Liver (tissue), 9 donors: ENCODE results near the gene NDUFB11. TPM values are rescaled to one million over a fixed set of nuclear protein-coding genes. Genes with fewer than 3 reads are reported as not detected.

Source experiments
- DNase-seq: peaks from one replicate; pipeline ENCODE4 v3.0.0-alpha.2; 2017; ENCODE audit warnings: low spot score
- H3K27ac ChIP-seq, 2 donors: one replicate each; pipeline ENCODE4 v1.7.0; 2013; ENCODE audit warnings: inconsistent platforms in 2 of 2, low read length in 2 of 2, control low read depth in 1 of 2, low read depth in 1 of 2, mild to moderate bottlenecking in 1 of 2
- H3K27me3 ChIP-seq, 4 donors: one replicate each; pipeline versions ENCODE4 v1.6.1 to v1.7.0; 2013; ENCODE audit warnings: low read length in 3 of 4, inconsistent platforms in 1 of 4, mild to moderate bottlenecking in 1 of 4, moderate library complexity in 1 of 4; ENCODE audit not compliant: control insufficient read depth in 4 of 4, insufficient read depth in 4 of 4
- H3K36me3 ChIP-seq, 4 donors: one replicate each; pipeline versions ENCODE4 v1.6.1 to v1.7.0; 2013; ENCODE audit warnings: low read length in 3 of 4, mild to moderate bottlenecking in 3 of 4, low read depth in 1 of 4, moderate library complexity in 1 of 4; ENCODE audit not compliant: control insufficient read depth in 4 of 4, insufficient read depth in 3 of 4
- H3K4me1 ChIP-seq, 4 donors: one replicate each; pipeline versions ENCODE4 v1.6.1 to v1.7.0; 2013; ENCODE audit warnings: low read length in 3 of 4, mild to moderate bottlenecking in 3 of 4, moderate library complexity in 1 of 4; ENCODE audit not compliant: control insufficient read depth in 4 of 4, insufficient read depth in 4 of 4
- H3K4me3 ChIP-seq, 3 donors: one replicate each; pipeline versions ENCODE4 v1.6.1 to v1.7.0; 2013; ENCODE audit warnings: low read length in 3 of 3, control low read depth in 1 of 3, low read depth in 1 of 3, mild to moderate bottlenecking in 1 of 3
- H3K9ac ChIP-seq, 2 donors: one replicate each; pipeline ENCODE4 v1.7.0; 2013; ENCODE audit warnings: low read length in 2 of 2, mild to moderate bottlenecking in 2 of 2, moderate library complexity in 2 of 2, control low read depth in 1 of 2, low read depth in 1 of 2
- H3K9me3 ChIP-seq, 4 donors: one replicate each; pipeline versions ENCODE4 v1.6.1 to v1.7.0; 2013; ENCODE audit warnings: low read length in 3 of 4; ENCODE audit not compliant: control insufficient read depth in 4 of 4
- EGR1 ChIP-seq, 2 donors: IDR thresholded peaks; 2 replicates each; pipeline ENCODE4 v1.6.1; 2016 to 2018; ENCODE audit warnings: antibody characterized with exemption in 2 of 2, low read depth in 2 of 2
- FOXA1 ChIP-seq: IDR thresholded peaks from 2 replicates; pipeline ENCODE4 v1.6.1; 2016; ENCODE audit warnings: antibody characterized with exemption
- FOXA2 ChIP-seq: IDR thresholded peaks from 2 replicates; pipeline ENCODE4 v1.6.1; 2016; ENCODE audit warnings: antibody characterized with exemption
- HNF4G ChIP-seq: IDR thresholded peaks from 2 replicates; pipeline ENCODE4 v1.6.1; 2016; ENCODE audit warnings: antibody characterized with exemption
- RAD21 ChIP-seq, 2 donors: IDR thresholded peaks; 2 replicates each; pipeline ENCODE4 v1.6.1; 2016; ENCODE audit warnings: antibody characterized with exemption in 2 of 2, mild to moderate bottlenecking in 2 of 2
- RXRA ChIP-seq, 2 donors: IDR thresholded peaks; 2 replicates each; pipeline ENCODE4 v1.6.1; 2017 to 2018; ENCODE audit warnings: antibody characterized with exemption in 2 of 2, mild to moderate bottlenecking in 1 of 2
- SP1 ChIP-seq: IDR thresholded peaks from 2 replicates; pipeline ENCODE4 v1.6.1; 2018; ENCODE audit warnings: antibody characterized with exemption, mild to moderate bottlenecking
- YY1 ChIP-seq: IDR thresholded peaks from 2 replicates; pipeline ENCODE4 v1.6.1; 2016; ENCODE audit warnings: antibody characterized with exemption, mild to moderate bottlenecking
- WGBS: extraction: QIAGEN DNeasy Blood & Tissue Kit; methylation state at CpG from one replicate; pipeline ENCODE4 v1.1.7; 2013; 5-methylcytosine and 5-hydroxymethylcytosine counted together
- polyA plus RNA-seq, 2 donors: library from polyadenylated mRNA; stranded (reverse) in 1 of 2; unstranded in 1 of 2; fragments of 200-250 nt in 1 of 2; fragments of >200 nt in 1 of 2; fragmentation: Nextera tagmentation in 1 of 2; extraction: Ambion mirVana in 1 of 2; gene quantifications; one replicate each; pipeline versions ENCODE4 v1.2.1 to v1.2.3, GENCODE V29; 2013 to 2015
- total RNA-seq, 2 donors: library from RNA; depleted of rRNA; stranded (reverse); fragments of >200 nt; gene quantifications; one replicate each; pipeline ENCODE4 v1.2.3, GENCODE V29; 2014
- TF ChIP-seq, protein P1 (sequence below): fragments of 150-350 bp; IDR thresholded peaks from 2 replicates; pipeline ENCODE4 v1.5.1; 2017; ENCODE audit warnings: improper control_type of control experiment, low read depth, low read length; ENCODE audit not compliant: missing input control
- TF ChIP-seq, protein P2 (sequence below): IDR thresholded peaks from 2 replicates; pipeline ENCODE4 v1.6.1; 2016; ENCODE audit warnings: antibody characterized with exemption
- TF ChIP-seq, protein P3 (sequence below): IDR thresholded peaks from 2 replicates; pipeline ENCODE4 v1.6.1; 2016; ENCODE audit warnings: antibody characterized with exemption
- TF ChIP-seq, protein P4 (sequence below): IDR thresholded peaks from 2 replicates; pipeline ENCODE4 v1.6.1; 2016; ENCODE audit warnings: antibody characterized with exemption, mild to moderate bottlenecking
- TF ChIP-seq, protein P5 (sequence below): IDR thresholded peaks from 2 replicates; pipeline ENCODE4 v1.6.1; 2016; ENCODE audit warnings: antibody characterized with exemption
- donor health status: healthy.
- donor health status: healthy.
- donor health status: healthy.
- donor health status: healthy.
- donor health status: healthy.

NDUFB11 gene
- total and polyA plus RNA-seq, 4 donors, result 23.6 to 127 (median 66.5) TPM

DNA sequence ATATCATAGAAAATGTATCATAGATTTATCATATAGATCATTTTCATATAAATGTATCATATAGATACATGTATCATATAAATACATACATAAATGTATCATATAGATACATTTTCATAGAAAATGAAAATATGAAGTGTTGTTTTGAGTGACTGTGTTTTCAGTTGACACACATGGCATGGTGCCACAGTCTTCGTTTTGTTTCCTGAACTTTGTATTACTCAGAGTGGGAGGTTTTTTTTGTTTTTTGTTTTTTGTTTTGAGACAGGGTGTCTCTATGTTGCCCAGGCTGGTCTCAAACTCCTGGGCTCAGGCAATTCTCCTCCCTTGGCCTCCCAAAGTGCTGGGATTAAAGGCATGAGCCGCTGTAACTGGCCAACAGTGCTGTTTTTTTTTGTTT, 4.4 kb upstream of the NDUFB11 start:
- no peaks in the 10 kb centered on the region for H3K27me3 ChIP-seq
- no peak for TF ChIP-seq SP1
- H3K27ac ChIP-seq, result no peak overlapping the region
- H3K4me1 ChIP-seq, result peaks cover 7 to 23% (median 17%) of the 10 kb centered on the region in 4 donors
- H3K9ac ChIP-seq, result no peak overlapping the region
- no peak for DNase-seq
- WGBS, result 26% methylated on average over 2 of the region's 2 CpGs
- H3K4me3 ChIP-seq, result no peak overlapping the region
- H3K9me3 ChIP-seq, result no peaks in the 10 kb centered on the region
- H3K36me3 ChIP-seq, result no peaks in the 10 kb centered on the region

DNA sequence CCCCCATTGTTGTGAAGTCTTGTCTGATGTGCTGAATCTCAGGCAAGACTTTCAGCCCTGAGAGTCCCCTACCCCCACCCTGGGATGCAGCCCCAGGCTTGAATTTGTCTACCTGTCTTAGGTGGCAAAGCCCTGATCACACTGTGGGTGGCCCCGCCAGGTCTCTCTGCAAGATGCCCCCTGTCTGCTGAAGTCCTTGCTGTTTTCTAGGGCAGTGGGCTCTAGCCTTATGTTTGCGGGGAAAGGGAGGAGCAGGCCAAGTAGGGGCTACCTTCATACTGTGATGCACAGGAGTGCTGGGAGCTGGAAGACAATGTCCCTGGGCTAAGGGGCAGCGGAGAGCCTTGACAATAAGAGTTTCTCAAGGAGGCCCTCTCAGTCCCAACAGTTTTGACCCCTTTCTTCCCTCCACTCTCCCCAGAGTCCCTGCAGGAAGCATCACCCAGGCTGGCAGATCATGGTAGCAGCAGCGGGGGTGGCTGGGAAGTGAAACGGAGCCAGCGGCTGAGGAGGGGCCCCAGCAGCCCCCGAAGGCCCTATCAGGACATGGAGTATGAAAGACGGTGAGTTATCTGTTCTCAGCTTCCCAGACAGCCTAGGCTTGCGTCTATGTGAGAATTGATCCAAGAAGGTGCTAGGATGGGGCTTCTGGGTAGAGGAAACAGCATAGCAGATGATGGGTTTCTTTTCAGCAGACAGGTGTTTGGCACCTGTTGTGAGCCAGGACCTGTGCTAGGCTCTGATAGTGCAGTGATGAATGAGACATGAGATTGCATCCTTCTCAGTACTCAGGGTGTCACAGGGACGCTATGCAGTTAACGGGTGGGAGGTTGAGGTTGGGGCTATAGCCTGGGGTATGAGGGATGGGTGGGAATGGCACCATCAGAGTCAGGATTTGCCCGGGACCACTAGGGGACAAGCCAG, 2.7 kb upstream of the NDUFB11 start:
- Histone ChIP-seq H3K9ac (no peak overlapping the region), H3K27me3 (no peaks in the 10 kb centered on the region)

DNA sequence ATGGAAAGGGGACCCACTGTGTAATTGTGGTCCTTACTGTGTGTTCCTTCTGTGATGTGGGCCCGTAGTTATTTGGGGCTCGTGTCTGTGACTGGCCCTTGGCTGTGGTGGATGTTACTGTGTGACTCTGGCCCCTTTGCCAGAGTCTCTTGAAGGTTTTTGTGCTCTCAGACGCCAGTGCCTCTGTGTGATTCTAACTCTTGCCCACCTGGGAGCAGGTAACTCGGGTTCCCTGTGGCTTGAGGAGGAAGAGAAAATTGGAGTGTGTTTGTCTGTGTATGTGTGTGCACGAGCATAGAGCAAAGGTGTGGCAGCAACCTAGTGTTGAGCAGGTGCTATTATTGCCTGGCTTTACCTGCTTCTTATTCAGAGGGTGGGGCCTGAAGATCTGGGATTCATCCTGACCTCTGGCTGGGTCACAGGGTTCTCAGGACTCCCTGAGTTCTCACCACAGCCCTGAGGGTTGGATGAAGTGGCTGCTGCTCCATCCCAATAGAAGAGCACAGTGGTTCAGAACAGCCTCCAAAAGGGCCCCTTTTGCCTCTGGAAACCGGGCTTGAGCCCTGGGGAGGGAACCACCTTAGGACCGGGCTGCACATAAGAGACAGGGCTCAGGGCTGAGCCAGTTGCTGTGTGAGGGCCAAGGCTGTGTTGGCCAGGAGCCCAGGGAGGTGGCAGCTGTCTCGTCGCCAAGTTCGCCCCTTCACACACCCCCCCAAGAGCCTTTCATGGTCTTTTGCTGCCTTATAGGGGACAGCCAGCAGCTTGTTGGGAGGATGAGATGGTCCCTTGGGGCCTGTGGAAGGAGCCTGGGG, 1.8 kb upstream of the NDUFB11 start:
- H3K27ac ChIP-seq, result peak overlapping the region; percentile 78 to 88
- DNase-seq, result no peak
- H3K27me3 ChIP-seq, result no peaks in the 10 kb centered on the region
- H3K9me3 ChIP-seq, result no peaks in the 10 kb centered on the region
- H3K36me3 ChIP-seq, result peaks cover 0 to 5% (median 2%) of the 10 kb centered on the region in 4 donors
- peaks cover 6 to 24% (median 19%) of the 10 kb centered on the region in 4 donors for H3K4me1 ChIP-seq
- peak overlapping the region; percentile 74 to 84 (median 75) for H3K4me3 ChIP-seq
- 6% methylated on average over 10 of the region's 10 CpGs for WGBS
- H3K9ac ChIP-seq, result peak overlapping the region in 1 of 2 donors; percentile 68
- TF ChIP-seq EGR1 (IDR thresholded peaks at IDR 0.05; ENCODE audit: low read depth in 2 of 2) (no peak), FOXA2 (no peak), YY1 (no peak), FOXA1 (no peak), HNF4G (no peak), RAD21 (IDR thresholded peaks at IDR 0.05) (no peak)
- TF ChIP-seq, protein P1, sequence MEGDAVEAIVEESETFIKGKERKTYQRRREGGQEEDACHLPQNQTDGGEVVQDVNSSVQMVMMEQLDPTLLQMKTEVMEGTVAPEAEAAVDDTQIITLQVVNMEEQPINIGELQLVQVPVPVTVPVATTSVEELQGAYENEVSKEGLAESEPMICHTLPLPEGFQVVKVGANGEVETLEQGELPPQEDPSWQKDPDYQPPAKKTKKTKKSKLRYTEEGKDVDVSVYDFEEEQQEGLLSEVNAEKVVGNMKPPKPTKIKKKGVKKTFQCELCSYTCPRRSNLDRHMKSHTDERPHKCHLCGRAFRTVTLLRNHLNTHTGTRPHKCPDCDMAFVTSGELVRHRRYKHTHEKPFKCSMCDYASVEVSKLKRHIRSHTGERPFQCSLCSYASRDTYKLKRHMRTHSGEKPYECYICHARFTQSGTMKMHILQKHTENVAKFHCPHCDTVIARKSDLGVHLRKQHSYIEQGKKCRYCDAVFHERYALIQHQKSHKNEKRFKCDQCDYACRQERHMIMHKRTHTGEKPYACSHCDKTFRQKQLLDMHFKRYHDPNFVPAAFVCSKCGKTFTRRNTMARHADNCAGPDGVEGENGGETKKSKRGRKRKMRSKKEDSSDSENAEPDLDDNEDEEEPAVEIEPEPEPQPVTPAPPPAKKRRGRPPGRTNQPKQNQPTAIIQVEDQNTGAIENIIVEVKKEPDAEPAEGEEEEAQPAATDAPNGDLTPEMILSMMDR, result no peak
- TF ChIP-seq, protein P2, sequence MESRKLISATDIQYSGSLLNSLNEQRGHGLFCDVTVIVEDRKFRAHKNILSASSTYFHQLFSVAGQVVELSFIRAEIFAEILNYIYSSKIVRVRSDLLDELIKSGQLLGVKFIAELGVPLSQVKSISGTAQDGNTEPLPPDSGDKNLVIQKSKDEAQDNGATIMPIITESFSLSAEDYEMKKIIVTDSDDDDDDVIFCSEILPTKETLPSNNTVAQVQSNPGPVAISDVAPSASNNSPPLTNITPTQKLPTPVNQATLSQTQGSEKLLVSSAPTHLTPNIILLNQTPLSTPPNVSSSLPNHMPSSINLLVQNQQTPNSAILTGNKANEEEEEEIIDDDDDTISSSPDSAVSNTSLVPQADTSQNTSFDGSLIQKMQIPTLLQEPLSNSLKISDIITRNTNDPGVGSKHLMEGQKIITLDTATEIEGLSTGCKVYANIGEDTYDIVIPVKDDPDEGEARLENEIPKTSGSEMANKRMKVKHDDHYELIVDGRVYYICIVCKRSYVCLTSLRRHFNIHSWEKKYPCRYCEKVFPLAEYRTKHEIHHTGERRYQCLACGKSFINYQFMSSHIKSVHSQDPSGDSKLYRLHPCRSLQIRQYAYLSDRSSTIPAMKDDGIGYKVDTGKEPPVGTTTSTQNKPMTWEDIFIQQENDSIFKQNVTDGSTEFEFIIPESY, result no peak
- TF ChIP-seq, protein P3, sequence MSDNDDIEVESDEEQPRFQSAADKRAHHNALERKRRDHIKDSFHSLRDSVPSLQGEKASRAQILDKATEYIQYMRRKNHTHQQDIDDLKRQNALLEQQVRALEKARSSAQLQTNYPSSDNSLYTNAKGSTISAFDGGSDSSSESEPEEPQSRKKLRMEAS, result no peak

More for the DNA sequence above, 2.7 kb upstream of the NDUFB11 start:
- DNase-seq, result no peak
- 88% methylated on average over 12 of the region's 12 CpGs for WGBS
- TF ChIP-seq RXRA (IDR thresholded peaks at IDR 0.05) (no peak), HNF4G (no peak), EGR1 (IDR thresholded peaks at IDR 0.05; ENCODE audit: low read depth in 2 of 2) (no peak), FOXA2 (no peak), FOXA1 (no peak)
- TF ChIP-seq, protein P4, sequence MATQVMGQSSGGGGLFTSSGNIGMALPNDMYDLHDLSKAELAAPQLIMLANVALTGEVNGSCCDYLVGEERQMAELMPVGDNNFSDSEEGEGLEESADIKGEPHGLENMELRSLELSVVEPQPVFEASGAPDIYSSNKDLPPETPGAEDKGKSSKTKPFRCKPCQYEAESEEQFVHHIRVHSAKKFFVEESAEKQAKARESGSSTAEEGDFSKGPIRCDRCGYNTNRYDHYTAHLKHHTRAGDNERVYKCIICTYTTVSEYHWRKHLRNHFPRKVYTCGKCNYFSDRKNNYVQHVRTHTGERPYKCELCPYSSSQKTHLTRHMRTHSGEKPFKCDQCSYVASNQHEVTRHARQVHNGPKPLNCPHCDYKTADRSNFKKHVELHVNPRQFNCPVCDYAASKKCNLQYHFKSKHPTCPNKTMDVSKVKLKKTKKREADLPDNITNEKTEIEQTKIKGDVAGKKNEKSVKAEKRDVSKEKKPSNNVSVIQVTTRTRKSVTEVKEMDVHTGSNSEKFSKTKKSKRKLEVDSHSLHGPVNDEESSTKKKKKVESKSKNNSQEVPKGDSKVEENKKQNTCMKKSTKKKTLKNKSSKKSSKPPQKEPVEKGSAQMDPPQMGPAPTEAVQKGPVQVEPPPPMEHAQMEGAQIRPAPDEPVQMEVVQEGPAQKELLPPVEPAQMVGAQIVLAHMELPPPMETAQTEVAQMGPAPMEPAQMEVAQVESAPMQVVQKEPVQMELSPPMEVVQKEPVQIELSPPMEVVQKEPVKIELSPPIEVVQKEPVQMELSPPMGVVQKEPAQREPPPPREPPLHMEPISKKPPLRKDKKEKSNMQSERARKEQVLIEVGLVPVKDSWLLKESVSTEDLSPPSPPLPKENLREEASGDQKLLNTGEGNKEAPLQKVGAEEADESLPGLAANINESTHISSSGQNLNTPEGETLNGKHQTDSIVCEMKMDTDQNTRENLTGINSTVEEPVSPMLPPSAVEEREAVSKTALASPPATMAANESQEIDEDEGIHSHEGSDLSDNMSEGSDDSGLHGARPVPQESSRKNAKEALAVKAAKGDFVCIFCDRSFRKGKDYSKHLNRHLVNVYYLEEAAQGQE, result no peak
- TF ChIP-seq, protein P5, sequence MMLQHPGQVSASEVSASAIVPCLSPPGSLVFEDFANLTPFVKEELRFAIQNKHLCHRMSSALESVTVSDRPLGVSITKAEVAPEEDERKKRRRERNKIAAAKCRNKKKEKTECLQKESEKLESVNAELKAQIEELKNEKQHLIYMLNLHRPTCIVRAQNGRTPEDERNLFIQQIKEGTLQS, result no peak
- TF ChIP-seq, protein P3, result no peak
- Histone ChIP-seq H3K27ac (no peak overlapping the region), H3K36me3 (peaks cover 0 to 1% (median 0%) of the 10 kb centered on the region in 4 donors), H3K4me3 (peak overlapping the region in 1 of 3 donors; percentile 75), H3K9me3 (no peaks in the 10 kb centered on the region), H3K4me1 (peaks cover 7 to 28% (median 20%) of the 10 kb centered on the region in 4 donors)
